Activated naive CD4-positive, alpha-beta T cell treated with anti-CD3 and anti-CD28 coated beads, Interleukin-2, amount 50 U/mL, for 72 hours (primary cell): Measurements from ENCODE around the gene DDX47. TPM values are rescaled to one million over a fixed set of nuclear protein-coding genes. Genes with fewer than 3 reads are reported as not detected.
"Not testable (repeated sequence)": the region's sequence is repeated elsewhere in the genome, so short reads cannot be mapped to it uniquely, and the experiment has no call there.

Experiments
- ATAC-seq, 2 donors: fragments of 150-1000 bp; cut with Tn5 transposase; 2 replicates each; pipeline ENCODE4 v1.10.0; 2021; ENCODE audit warnings: mild to moderate bottlenecking in 2 of 2, moderate library complexity in 2 of 2
- DNase-seq, 2 donors: peaks; one replicate each; pipeline ENCODE4 v3.0.0; 2021 to 2022; ENCODE audit warnings: low spot score in 2 of 2
- H3K27ac Mint-ChIP-seq, 2 donors: one replicate each; pipeline ENCODE4 v1.8.0; 2022; ENCODE audit warnings: mild to moderate bottlenecking in 2 of 2, mixed read lengths in 2 of 2
- H3K36me3 Mint-ChIP-seq, 2 donors: one replicate each; pipeline ENCODE4 v1.8.0; 2022; ENCODE audit warnings: mixed read lengths in 2 of 2
- H3K9me3 Mint-ChIP-seq, 2 donors: one replicate each; pipeline ENCODE4 v1.8.0; 2022; ENCODE audit warnings: mixed read lengths in 2 of 2
- total RNA-seq, 2 donors: library from RNA; stranded (reverse); gene quantifications; one replicate each; pipeline ENCODE4 v1.2.3, GENCODE V29; 2022

The DDX47 gene
- total RNA-seq, 2 donors from 2014 or later = 94.7 to 109 TPM

- H3K36me3 Mint-ChIP-seq = peaks cover 4 to 6% of the 10 kb centered on the region in 2 donors
- no peak for ATAC-seq
- no peaks in the 10 kb centered on the region for H3K9me3 Mint-ChIP-seq
Measured at GRCh38 chr12:12872934-12873275, 59.8 kb downstream of the DDX47 start.

GRCh38 chr12:12874029-12874428 is 60.9 kb downstream of the DDX47 start:
- no peaks in the 10 kb centered on the region for H3K9me3 Mint-ChIP-seq
- ATAC-seq = no peak
- peaks cover 4 to 6% of the 10 kb centered on the region in 2 donors for H3K36me3 Mint-ChIP-seq
- no peak for DNase-seq
- H3K27ac Mint-ChIP-seq = peak overlapping the region in 1 of 2 donors; percentile 9

More at GRCh38 chr12:12872934-12873275, 59.8 kb downstream of the DDX47 start:
- H3K27ac Mint-ChIP-seq = peak overlapping the region in 1 of 2 donors; percentile 65
- DNase-seq = no peak

- not testable (repeated sequence) for H3K36me3 Mint-ChIP-seq, H3K27ac Mint-ChIP-seq, ATAC-seq, H3K9me3 Mint-ChIP-seq, DNase-seq
Measured at GRCh38 chr12:12875301-12875700, 62.2 kb downstream of the DDX47 start.

- H3K27ac Mint-ChIP-seq = no peak overlapping the region
- peaks cover 0 to 6% of the 10 kb centered on the region in 2 donors for H3K36me3 Mint-ChIP-seq
- H3K9me3 Mint-ChIP-seq = no peaks in the 10 kb centered on the region
- ATAC-seq (no peak), DNase-seq (no peak)
Measured at GRCh38 chr12:12877153-12877768, 64.1 kb downstream of the DDX47 start.

GRCh38 chr12:12877781-12878455 is 64.8 kb downstream of the DDX47 start:
- Mint-ChIP-seq H3K27ac (no peak overlapping the region), H3K36me3 (peaks cover 0 to 6% of the 10 kb centered on the region in 2 donors), H3K9me3 (no peaks in the 10 kb centered on the region)
- DNase-seq = no peak
- no peak for ATAC-seq

Other genes starting within 250 kb of the DDX47 start
- 10 to 100 TPM; 10.7 to 15.7 TPM for gene CREBL2, start 201.5 kb upstream of the DDX47 start, total RNA-seq
- 10 to 100 TPM; 24.8 to 27.5 TPM for gene GPR19, start 117.2 kb upstream of the DDX47 start, total RNA-seq
- 10 to 100 TPM; 39.7 to 46.6 TPM for gene CDKN1B, start 96.0 kb upstream of the DDX47 start, total RNA-seq
- gene APOLD1, start 27.7 kb upstream of the DDX47 start, total RNA-seq = 1 to 10 TPM; 5.2 to 6.5 TPM
- gene GPRC5A, start 78.2 kb downstream of the DDX47 start, total RNA-seq = under 1 TPM; 0.30 to 0.80 TPM
- gene GPRC5D, start 138.8 kb downstream of the DDX47 start, total RNA-seq = not detected
- gene HEBP1, start 186.9 kb downstream of the DDX47 start, total RNA-seq = 10 to 100 TPM; 25.0 to 34.2 TPM
- 10 to 100 TPM in 1 of 2 donors, 1 to 10 TPM in 1; 6.2 to 17.2 TPM for gene FAM234B, start 231.0 kb downstream of the DDX47 start, total RNA-seq